Measurements from ENCODE around the gene SVOPL. TPM values are rescaled to one million over a fixed set of nuclear protein-coding genes. Genes with fewer than 3 reads are reported as not detected.

Gene SVOPL
- total and polyA plus RNA-seq, 9 of the 15 experiments (the other 6 are each of a cell fraction or from before 2014, with no cell fraction given) = 0.13 to 0.42 (median 0.20) TPM; not detected in 6

GRCh38 chr7:138667535-138668228 is 33.5 kb downstream of the SVOPL start (continued):
- TF ChIP-seq ZBTB40 (IDR thresholded peaks at IDR 0.05) = no peak
- no peak for TF ChIP-seq ZBTB40 (CRISPR knock-in tag; IDR thresholded peaks at IDR 0.05)
- TF ChIP-seq HDAC3 (IDR thresholded peaks at IDR 0.05; ENCODE audit: borderline replicate concordance, partially characterized antibody) = no peak
- TF ChIP-seq EWSR1 (IDR thresholded peaks at IDR 0.05; ENCODE audit: borderline replicate concordance, low read depth, partially characterized antibody) = no peak
- TF ChIP-seq BCL6 (CRISPR knock-in tag; IDR thresholded peaks at IDR 0.05) = 0 out of 2 replicates have a peak, but pooled peaks have one; percentile 58
- no peak for TF ChIP-seq SIX5 (IDR thresholded peaks at IDR 0.05; ENCODE audit: borderline replicate concordance in 1 of 2, insufficient read depth in 1 of 2, low read depth in 1 of 2, low read length in 2 of 2)
- TF ChIP-seq ZBTB34 (CRISPR knock-in tag; IDR thresholded peaks at IDR 0.05) = no peak
- peak; percentile 55; the same call in 1 of the 2 replicates for TF ChIP-seq ZFP1 (CRISPR knock-in tag; IDR thresholded peaks at IDR 0.05)
- TF ChIP-seq ZNF444 (CRISPR knock-in tag; IDR thresholded peaks at IDR 0.05) = 0 out of 2 replicates have a peak, but pooled peaks have one; percentile 17
- no peak for TF ChIP-seq FOXA1 (IDR thresholded peaks at IDR 0.05; ENCODE audit: borderline replicate concordance)
- no peak for TF ChIP-seq ZBTB9 (CRISPR knock-in tag; IDR thresholded peaks at IDR 0.05)
- no peak for TF ChIP-seq ATF7 (IDR thresholded peaks at IDR 0.05)
- TF ChIP-seq ARHGAP35 (IDR thresholded peaks at IDR 0.05; ENCODE audit: partially characterized antibody) = no peak
- TF ChIP-seq ZNF695 (CRISPR knock-in tag; IDR thresholded peaks at IDR 0.05) = no peak
- TF ChIP-seq HES1 (IDR thresholded peaks at IDR 0.05; ENCODE audit: low read depth) = no peak
- no peak for TF ChIP-seq ZNF507 (tag; conservative IDR thresholded peaks at IDR 0.05)

Measured in K562 (cell line).